GM23248 (cell line): ENCODE data around the gene GCH1. TPM values are rescaled to one million over a fixed set of nuclear protein-coding genes. Genes with fewer than 3 reads are reported as not detected.

Source experiments
- DNase-seq: peaks from one replicate; pipeline ENCODE4 v3.0.0-alpha.2; 2015
- H2AFZ ChIP-seq: fragments of 200-600 bp; sonication (generic); 2 replicates; pipeline ENCODE4 v1.6.1; 2016; ENCODE audit warnings: antibody characterized with exemption
- H3F3A ChIP-seq: fragments of 200-600 bp; sonication (generic); 2 replicates; pipeline ENCODE4 v1.6.1; 2016; ENCODE audit warnings: mild to moderate bottlenecking, antibody characterized with exemption, mixed run types; ENCODE audit not compliant: insufficient read depth
- H3K27ac ChIP-seq: fragments of 200-600 bp; sonication (generic); 2 replicates; pipeline ENCODE4 v1.5.1; 2016; ENCODE audit warnings: mild to moderate bottlenecking
- H3K27me3 ChIP-seq: fragments of 200-600 bp; sonication (generic); replicated peaks from 2 replicates; pipeline ENCODE4 v1.6.1; 2016; ENCODE audit warnings: mild to moderate bottlenecking; ENCODE audit not compliant: insufficient read depth
- H3K36me3 ChIP-seq: fragments of 200-600 bp; sonication (generic); 2 replicates; pipeline ENCODE4 v1.6.1; 2016; ENCODE audit warnings: low read depth, mild to moderate bottlenecking
- H3K4me1 ChIP-seq: fragments of 200-600 bp; sonication (generic); 2 replicates; pipeline ENCODE4 v1.6.1; 2016; ENCODE audit warnings: mild to moderate bottlenecking; ENCODE audit not compliant: insufficient read depth
- H3K4me2 ChIP-seq: fragments of 200-600 bp; sonication (generic); one replicate; pipeline ENCODE4 v1.6.1; 2016; ENCODE audit warnings: mild to moderate bottlenecking; ENCODE audit not compliant: unreplicated experiment
- H3K4me3 ChIP-seq: fragments of 200-600 bp; sonication (generic); 2 replicates; pipeline ENCODE4 v1.5.1; 2016; ENCODE audit warnings: mild to moderate bottlenecking
- H3K79me2 ChIP-seq: fragments of 200-600 bp; sonication (generic); 2 replicates; pipeline ENCODE4 v1.6.1; 2016; ENCODE audit warnings: mild to moderate bottlenecking; ENCODE audit not compliant: insufficient read depth
- H3K9ac ChIP-seq: fragments of 200-600 bp; sonication (generic); 2 replicates; pipeline ENCODE4 v1.6.1; 2016; ENCODE audit warnings: mild to moderate bottlenecking
- H3K9me2 ChIP-seq: fragments of 200-600 bp; sonication (generic); 2 replicates; pipeline ENCODE4 v1.6.1; 2016; ENCODE audit warnings: mixed run types, mild to moderate bottlenecking, moderate library complexity; ENCODE audit not compliant: insufficient read depth
- H3K9me3 ChIP-seq: fragments of 200-600 bp; sonication (generic); one replicate; pipeline ENCODE4 v1.6.1; 2017; ENCODE audit warnings: low read depth
- H4K20me1 ChIP-seq: fragments of 200-600 bp; sonication (generic); 2 replicates; pipeline ENCODE4 v1.6.0; 2016; ENCODE audit not compliant: insufficient read depth
- EZH2 ChIP-seq: fragments of 200-600 bp; sonication (generic); IDR thresholded peaks from 2 replicates; pipeline ENCODE4 v1.6.1; 2018; ENCODE audit warnings: antibody characterized with exemption, mild to moderate bottlenecking; ENCODE audit not compliant: insufficient read depth, poor library complexity, severe bottlenecking
- EZH2phosphoT487 ChIP-seq: fragments of 200-600 bp; sonication (generic); IDR thresholded peaks from 2 replicates; pipeline ENCODE4 v1.6.1; 2018; ENCODE audit warnings: antibody characterized with exemption, moderate library complexity, mild to moderate bottlenecking, low read depth; ENCODE audit not compliant: insufficient read depth
- WGBS, 2 experiments: methylation state at CpG; one replicate each; pipeline ENCODE4 v1.1.6; 2015 to 2017; ENCODE audit warnings: low lambda C conversion rate in 2 of 2, low coverage in 1 of 2; ENCODE audit errors: missing lambda C conversion rate in 2 of 2; 5-methylcytosine and 5-hydroxymethylcytosine counted together
- in situ Hi-C: fragments of 300-500 bp; cut with MboI; formaldehyde crosslinking; loops from 2 replicates; pipeline ENCODE4 v1.15.0; 2020
- polyA plus RNA-seq: library from polyadenylated mRNA; unstranded; fragments of >200 nt; fragmentation: Nextera tagmentation; extraction: Ambion mirVana; gene quantifications from 2 replicates; pipeline ENCODE4 v1.2.1, GENCODE V29; 2016
- total RNA-seq: library from RNA; depleted of rRNA; stranded (reverse); fragments of >200 nt; shearing (Covaris generic); gene quantifications from 2 replicates; pipeline ENCODE4 v1.2.3, GENCODE V29; 2014

The GCH1 gene
- total and polyA plus RNA-seq, 2 experiments from 2014 or later = 3.9 to 4.2 TPM

DNA sequence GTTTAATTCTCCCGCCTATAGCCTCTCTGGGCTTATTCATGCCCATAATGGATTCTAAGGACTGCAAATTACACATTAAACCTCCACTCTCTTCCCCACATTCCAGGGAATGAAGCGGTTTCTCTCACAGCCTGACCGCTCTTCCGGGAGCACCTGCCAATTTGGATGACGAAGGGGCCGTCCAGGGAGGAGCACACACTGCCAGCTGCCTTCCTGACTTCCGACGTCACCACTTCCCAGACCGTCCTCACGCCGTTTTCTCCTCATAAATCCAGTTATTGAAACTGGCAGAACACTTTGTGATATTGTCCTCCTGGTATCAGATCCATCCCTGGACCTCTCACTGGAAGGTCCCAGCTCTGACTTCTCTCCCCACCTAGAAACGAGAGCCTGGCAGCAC is 87.6 kb downstream of the GCH1 start:
- Histone ChIP-seq H3K27ac (0 out of 2 replicates have a peak overlapping the region, but pooled peaks have one; percentile 19), H3K4me3 (0 out of 2 replicates have a peak overlapping the region, but pooled peaks have one; percentile 9), H3K9me2 (no peaks in the 10 kb centered on the region), H3K4me1 (peaks cover 13% of the 10 kb centered on the region), H3K9me3 (no peaks in the 10 kb centered on the region), H3K36me3 (no peaks in the 10 kb centered on the region), H3F3A (0 out of 2 replicates have a peak, but pooled peaks cover 5% of the 10 kb centered on the region), H4K20me1 (no peaks in the 10 kb centered on the region), H3K27me3 (no peaks in the 10 kb centered on the region; the same call in 1 of the 2 replicates), H2AFZ (peak overlapping the region; percentile 31), H3K79me2 (no peaks in the 10 kb centered on the region), H3K4me2 (peak overlapping the region; percentile 29), H3K9ac (no peak overlapping the region)
- peak; percentile 85 for DNase-seq
- TF ChIP-seq EZH2phosphoT487 (no peak), EZH2 (no peak)
- in situ Hi-C loops = no loop called here
- 25 to 31% methylated on average over 12 of the region's 12 CpGs for WGBS, 2 experiments

GRCh38 chr14:54814076-54814475 is 88.5 kb downstream of the GCH1 start:
- WGBS, 2 experiments = 30 to 34% methylated on average over 5 of the region's 5 CpGs
- Histone ChIP-seq H3K79me2 (no peaks in the 10 kb centered on the region), H3K9me2 (no peaks in the 10 kb centered on the region), H3K9me3 (no peaks in the 10 kb centered on the region), H3F3A (0 out of 2 replicates have a peak, but pooled peaks cover 5% of the 10 kb centered on the region), H2AFZ (no peak overlapping the region), H3K4me2 (peak overlapping the region; percentile 29), H3K36me3 (no peaks in the 10 kb centered on the region), H3K9ac (no peak overlapping the region), H3K4me1 (peaks cover 13% of the 10 kb centered on the region), H3K27ac (no peak overlapping the region), H4K20me1 (no peaks in the 10 kb centered on the region), H3K27me3 (no peaks in the 10 kb centered on the region), H3K4me3 (no peak overlapping the region)
- in situ Hi-C loops = no loop called here
- TF ChIP-seq EZH2 (no peak), EZH2phosphoT487 (no peak)
- DNase-seq = peak; percentile 19

DNA sequence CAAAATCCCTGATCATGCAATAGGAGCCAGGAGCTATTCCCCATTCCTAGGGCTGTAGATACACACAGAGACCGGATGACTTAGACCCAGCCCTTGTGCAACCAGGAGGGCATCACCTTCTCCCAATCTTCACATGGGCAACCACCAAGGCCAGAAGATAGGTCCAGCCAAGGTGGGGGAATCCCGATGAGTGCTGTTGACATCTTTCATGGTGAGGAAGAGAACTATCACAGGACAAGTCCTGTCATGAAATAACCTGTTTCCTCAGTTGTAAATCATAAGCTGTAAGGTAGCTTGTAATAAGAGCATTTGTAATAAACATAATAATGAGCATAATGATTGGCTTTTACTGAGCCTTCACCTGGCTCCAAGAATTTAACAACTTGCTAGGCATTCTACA is 89.5 kb downstream of the GCH1 start:
- Histone ChIP-seq H3K4me3 (no peak overlapping the region), H3K79me2 (no peaks in the 10 kb centered on the region), H3K4me2 (no peak overlapping the region), H3K4me1 (peaks cover 6% of the 10 kb centered on the region), H3K9ac (no peak overlapping the region), H3K9me3 (no peaks in the 10 kb centered on the region), H3K27ac (no peak overlapping the region), H2AFZ (no peak overlapping the region), H4K20me1 (no peaks in the 10 kb centered on the region), H3K36me3 (no peaks in the 10 kb centered on the region), H3K9me2 (no peaks in the 10 kb centered on the region), H3F3A (0 out of 2 replicates have a peak, but pooled peaks cover 5% of the 10 kb centered on the region), H3K27me3 (no peaks in the 10 kb centered on the region)
- no peak for TF ChIP-seq EZH2
- TF ChIP-seq EZH2phosphoT487 = no peak
- in situ Hi-C loops = no loop called here
- no peak for DNase-seq
- 71 to 74% methylated on average over 2 of the region's 2 CpGs for WGBS, 2 experiments

GRCh38 chr14:54812617-54813016 is 90.0 kb downstream of the GCH1 start:
- no peak for DNase-seq
- H3K9ac ChIP-seq = no peak overlapping the region
- in situ Hi-C loops = no loop called here
- TF ChIP-seq EZH2phosphoT487 = no peak
- TF ChIP-seq EZH2 = no peak
- H4K20me1 ChIP-seq = no peaks in the 10 kb centered on the region
- H3K9me3 ChIP-seq = no peaks in the 10 kb centered on the region
- H3F3A ChIP-seq = 0 out of 2 replicates have a peak, but pooled peaks cover 5% of the 10 kb centered on the region
- no peak overlapping the region for H3K4me2 ChIP-seq
- H3K9me2 ChIP-seq = no peaks in the 10 kb centered on the region
- H2AFZ ChIP-seq = no peak overlapping the region
- H3K4me3 ChIP-seq = no peak overlapping the region
- H3K27ac ChIP-seq = no peak overlapping the region
- no peaks in the 10 kb centered on the region for H3K79me2 ChIP-seq
- 36 to 39% methylated on average over 6 of the region's 6 CpGs for WGBS, 2 experiments
- H3K36me3 ChIP-seq = no peaks in the 10 kb centered on the region
- H3K4me1 ChIP-seq = peaks cover 4% of the 10 kb centered on the region
- no peaks in the 10 kb centered on the region for H3K27me3 ChIP-seq
